HEK293T (cell line): Measurements from ENCODE around the gene ZNF260.

Experiments
- BHLHE40 ChIP-seq: fragments of 450-650 bp; IDR thresholded peaks from 2 replicates; pipeline ENCODE4 v1.6.1; 2016; ENCODE audit warnings: mild to moderate bottlenecking, moderate library complexity, borderline replicate concordance
- SP1 ChIP-seq: fragments of 450-650 bp; IDR thresholded peaks from 2 replicates; pipeline ENCODE4 v1.6.1; 2017

DNA sequence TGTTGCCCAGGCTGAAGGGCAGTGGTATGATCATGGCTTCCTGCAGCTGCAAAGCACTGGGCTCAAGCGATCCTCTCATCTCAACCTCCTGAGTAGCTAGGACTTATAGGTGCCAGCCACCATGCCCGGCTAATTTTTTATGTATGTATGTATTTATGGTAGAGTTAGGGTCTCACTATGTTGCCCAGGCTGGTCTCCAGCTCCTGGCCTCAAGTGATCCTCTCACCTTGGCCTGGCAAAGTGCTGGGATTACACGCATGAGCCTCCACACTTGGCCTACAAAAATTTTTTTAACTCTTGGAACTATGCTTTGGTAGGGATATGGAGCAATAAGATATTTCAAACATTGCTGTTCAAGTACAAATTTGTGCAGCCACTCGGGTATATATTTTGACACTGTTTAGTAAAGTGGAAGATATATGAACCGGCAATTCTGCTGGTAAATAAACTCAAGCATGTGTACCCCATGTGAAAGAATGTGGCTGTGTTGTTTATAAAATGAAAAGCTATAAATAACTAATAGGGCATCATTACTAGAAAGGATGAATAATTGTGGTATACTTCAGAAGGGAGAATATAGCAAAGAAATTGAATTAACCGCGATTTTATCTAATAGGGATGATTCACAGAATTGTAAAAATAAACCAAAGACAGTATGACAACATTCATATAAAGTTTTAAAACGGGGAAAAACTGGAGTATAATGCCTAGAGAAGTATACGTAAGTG, 39.8 kb downstream of the ZNF260 start:
- TF ChIP-seq SP1 (no peak), BHLHE40 (no peak)
